GM12801 (cell line): ENCODE results near the gene GLMP.

Experiments used
- TF ChIP-seq, protein P1 (sequence below): IDR thresholded peaks from one replicate; pipeline ENCODE4 v1.5.1; 2011; ENCODE audit warnings: control low read depth; ENCODE audit not compliant: insufficient read length; ENCODE audit errors: extremely low read depth

Gene GLMP

DNA sequence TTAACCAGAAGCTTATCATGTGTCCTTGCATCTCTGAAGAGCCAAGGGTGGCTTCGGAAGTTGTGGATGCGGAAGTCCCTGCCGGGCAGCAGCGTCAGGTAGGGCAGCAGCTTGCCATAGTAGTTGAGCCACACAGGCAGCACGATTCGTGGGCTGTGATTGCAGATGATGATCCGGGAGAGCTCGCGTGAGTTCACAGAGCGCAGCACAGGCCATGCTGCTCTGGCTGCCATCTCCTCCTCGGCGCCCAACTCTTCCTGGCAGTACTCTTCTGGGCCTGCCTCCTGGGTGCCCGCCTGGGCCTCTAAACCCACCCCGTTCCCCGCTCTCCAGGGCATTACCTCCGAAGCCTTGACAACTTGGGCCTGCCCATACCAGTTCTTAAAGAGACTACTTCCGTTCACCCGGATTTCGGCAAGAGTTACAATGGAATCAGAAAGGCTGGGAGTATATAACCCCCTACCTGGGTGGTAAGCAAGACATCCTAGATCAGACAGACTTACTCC is 3.4 kb upstream of the GLMP start, which contains the start of gene VHLL:
Gene VHLL (minus strand): TSS at position 456 of the 506 bp plus-strand sequence. CDS start 118 bp downstream, at position 338.
- TF ChIP-seq, protein P1, sequence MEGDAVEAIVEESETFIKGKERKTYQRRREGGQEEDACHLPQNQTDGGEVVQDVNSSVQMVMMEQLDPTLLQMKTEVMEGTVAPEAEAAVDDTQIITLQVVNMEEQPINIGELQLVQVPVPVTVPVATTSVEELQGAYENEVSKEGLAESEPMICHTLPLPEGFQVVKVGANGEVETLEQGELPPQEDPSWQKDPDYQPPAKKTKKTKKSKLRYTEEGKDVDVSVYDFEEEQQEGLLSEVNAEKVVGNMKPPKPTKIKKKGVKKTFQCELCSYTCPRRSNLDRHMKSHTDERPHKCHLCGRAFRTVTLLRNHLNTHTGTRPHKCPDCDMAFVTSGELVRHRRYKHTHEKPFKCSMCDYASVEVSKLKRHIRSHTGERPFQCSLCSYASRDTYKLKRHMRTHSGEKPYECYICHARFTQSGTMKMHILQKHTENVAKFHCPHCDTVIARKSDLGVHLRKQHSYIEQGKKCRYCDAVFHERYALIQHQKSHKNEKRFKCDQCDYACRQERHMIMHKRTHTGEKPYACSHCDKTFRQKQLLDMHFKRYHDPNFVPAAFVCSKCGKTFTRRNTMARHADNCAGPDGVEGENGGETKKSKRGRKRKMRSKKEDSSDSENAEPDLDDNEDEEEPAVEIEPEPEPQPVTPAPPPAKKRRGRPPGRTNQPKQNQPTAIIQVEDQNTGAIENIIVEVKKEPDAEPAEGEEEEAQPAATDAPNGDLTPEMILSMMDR = no peak

DNA sequence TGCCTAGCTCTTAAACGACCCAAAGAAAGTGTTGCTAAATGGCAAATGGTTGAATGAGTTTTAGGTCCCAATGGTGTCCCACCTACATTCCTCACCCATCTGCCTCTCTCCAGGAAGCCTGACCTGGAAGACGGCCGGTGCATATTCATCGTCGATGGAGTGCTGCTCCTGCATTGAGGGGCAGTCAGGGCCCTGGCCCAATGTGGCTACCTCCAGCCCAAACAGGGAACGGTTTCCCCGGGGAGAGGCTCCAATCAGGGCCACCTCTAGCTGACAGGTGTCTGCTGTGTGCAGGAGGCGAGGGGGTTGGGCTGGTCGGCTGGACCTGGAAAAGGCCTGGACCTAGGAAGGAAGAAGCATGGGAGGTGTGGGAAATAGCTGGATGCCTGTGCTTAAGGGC is 1.6 kb downstream of the GLMP start:
- TF ChIP-seq, protein P1 = no peak

DNA sequence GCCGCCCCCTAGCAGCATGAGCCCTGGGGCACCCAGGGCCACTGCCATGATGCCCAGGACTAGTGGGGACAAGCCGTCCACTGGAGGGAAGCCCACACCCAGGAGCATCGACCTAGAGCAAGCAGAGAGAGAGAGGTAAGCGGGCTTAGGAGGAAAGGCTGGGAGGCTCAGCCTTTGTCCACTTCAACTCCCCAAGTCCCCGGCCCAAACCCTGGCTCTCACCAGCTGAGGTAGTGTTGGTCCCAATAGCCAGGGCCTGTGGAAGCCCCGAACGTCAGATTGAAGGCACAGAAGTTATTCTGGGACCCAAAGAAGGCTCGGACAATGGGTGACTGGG is 2.4 kb downstream of the GLMP start:
- TF ChIP-seq, protein P1 = no peak

DNA sequence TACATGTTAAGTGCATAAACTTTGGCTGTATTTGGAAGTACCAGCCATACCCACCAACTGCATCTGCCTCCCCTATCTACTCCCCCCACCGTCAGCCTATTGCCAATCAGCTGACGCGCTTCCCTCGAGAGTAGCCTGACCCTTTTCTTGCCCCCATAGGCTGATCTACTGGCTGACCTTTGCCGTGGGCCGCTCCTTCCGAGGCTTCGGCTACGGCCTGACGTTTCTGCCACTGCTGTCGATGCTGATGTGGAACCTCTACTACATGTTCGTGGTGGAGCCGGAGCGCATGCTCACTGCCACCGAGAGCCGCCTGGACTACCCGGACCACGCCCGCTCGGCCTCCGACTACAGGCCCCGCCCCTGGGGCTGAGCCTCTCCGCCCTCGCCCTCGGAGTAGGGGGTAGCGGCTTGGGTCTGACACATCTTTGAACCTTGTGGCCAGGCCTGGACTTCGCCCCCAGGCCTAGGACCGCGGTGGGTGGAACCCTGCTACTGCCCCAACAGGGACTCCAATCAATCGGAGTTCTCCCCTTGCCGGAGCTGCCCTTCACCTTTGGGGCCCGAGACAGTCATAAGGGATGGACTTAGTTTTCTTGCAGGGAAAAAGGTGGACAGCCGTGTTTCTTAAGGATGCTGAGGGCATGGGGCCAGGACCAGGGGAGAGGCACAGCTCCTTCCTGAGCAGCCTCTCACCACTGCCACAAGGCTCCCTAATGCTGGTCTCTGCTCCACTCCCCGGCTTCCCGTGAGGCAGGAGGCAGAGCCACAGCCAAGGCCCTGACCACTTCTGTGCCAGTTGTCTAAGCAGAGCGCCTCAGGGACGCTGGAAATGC is 4.0 kb downstream of the GLMP start:
- TF ChIP-seq, protein P1 = no peak

DNA sequence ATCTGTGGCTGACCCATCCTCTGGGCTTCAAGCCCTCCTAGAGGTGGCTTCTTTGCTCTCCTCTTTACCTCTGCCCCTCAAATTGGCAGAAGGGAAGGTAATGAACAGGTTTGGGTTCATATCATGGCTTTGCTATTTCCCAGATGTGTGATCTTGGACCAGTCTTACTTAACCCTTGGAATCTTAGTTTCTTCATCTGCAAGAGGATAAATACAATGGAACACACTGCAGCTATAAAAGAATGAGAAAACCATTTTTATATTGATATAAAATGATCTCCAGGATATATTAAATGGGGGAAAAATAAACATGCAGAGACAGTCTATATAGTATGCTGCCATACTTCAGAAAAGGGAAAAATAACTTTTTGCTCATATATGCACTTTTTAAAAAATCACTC is 5.6 kb downstream of the GLMP start:
- TF ChIP-seq, protein P1 = no peak

DNA sequence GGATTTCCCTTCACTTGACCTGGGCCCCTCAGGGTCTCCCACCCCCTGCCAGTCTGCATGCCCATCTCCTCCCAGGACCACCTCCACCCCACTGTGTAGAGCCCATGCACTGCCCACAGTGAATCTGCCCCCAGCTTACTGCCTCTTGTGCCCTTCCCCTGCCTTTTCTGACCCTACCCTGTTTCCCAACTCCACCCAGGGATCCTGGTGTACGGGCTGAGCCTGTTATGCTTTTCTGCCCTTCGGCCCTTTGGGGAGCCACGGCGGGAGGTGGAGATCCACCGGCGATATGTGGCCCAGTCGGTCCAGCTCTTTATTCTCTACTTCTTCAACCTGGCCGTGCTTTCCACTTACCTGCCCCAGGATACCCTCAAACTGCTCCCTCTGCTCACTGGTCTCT is 9.4 kb downstream of the GLMP start:
- TF ChIP-seq, protein P1 = no peak

DNA sequence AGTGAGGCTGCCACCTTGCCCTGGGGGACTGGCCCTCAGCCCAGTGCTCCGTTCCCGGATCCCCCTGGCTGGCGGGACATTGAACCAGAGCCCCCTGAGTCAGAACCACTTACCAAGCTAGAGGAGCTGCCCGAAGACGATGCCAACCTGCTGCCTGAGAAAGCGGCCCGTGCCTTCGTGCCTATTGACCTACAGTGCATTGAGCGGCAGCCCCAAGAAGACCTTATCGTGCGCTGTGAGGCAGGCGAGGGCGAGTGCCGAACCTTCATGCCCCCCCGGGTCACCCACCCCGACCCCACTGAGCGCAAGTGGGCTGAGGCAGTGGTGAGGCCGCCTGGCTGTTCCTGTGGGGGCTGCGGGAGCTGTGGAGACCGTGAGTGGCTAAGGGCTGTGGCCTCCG is 10.0 kb downstream of the GLMP start:
- TF ChIP-seq, protein P1 = no peak
